ENCODE measurements around the gene OAS2.

Gene OAS2

DNA sequence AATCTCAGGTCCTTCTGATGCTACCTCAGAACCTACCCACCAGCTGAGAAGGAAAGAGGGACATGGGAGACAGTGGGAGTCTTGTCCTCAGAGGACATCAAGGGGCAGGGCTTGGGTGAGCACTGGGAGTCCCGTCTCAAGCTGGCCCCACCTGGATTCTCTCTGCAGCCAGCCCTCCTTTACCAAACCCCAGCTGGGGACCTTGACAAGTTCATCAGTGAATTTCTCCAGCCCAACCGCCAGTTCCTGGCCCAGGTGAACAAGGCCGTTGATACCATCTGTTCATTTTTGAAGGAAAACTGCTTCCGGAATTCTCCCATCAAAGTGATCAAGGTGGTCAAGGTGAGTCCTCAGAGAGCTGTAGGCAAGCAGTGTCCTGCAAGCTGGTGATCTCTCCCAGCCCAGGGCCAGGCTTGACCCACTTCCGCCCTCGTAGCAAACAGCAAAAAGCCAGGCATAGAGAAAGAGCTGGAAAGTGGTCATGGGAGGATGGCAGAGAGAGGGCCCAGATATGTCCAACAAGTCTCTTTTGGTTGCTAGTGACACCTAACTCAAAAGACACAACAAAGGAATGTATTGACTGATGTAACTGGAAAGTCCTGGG lies 14.2 kb upstream of the OAS2 start:
- no peaks in the 10 kb centered on the region for H3K36me3 ChIP-seq (ENCODE audit: low read length)
- H4K20me1 ChIP-seq (ENCODE audit: low read depth, low read length) = no peaks in the 10 kb centered on the region
- H3K9ac ChIP-seq (ENCODE audit: low read length) = no peak overlapping the region
- no peaks in the 10 kb centered on the region for H3K9me2 ChIP-seq (replicated peaks; ENCODE audit: insufficient read depth, low read length)
- H3K4me3 ChIP-seq (ENCODE audit: insufficient read depth, low read length, poor library complexity, severe bottlenecking) = no peak overlapping the region
- no peak overlapping the region for H3K27ac ChIP-seq (ENCODE audit: low read depth, low read length)
- no peak overlapping the region for H3K4me2 ChIP-seq (ENCODE audit: low read depth, low read length, poor library complexity, severe bottlenecking)
- H3K27me3 ChIP-seq (ENCODE audit: low read length) = no peaks in the 10 kb centered on the region
- no peaks in the 10 kb centered on the region for H3K79me2 ChIP-seq (ENCODE audit: insufficient read depth, low read length)
- no peak overlapping the region for H2AFZ ChIP-seq (ENCODE audit: low read depth, low read length, severe bottlenecking)
- no peaks in the 10 kb centered on the region for H3K9me3 ChIP-seq (ENCODE audit: insufficient read depth, low read length)
- no peaks in the 10 kb centered on the region for H3F3A ChIP-seq (ENCODE audit: insufficient read depth)
- no peak for TF ChIP-seq EZH2phosphoT487 (conservative IDR thresholded peaks at IDR 0.05; ENCODE audit: low read length)
- TF ChIP-seq, protein P1, sequence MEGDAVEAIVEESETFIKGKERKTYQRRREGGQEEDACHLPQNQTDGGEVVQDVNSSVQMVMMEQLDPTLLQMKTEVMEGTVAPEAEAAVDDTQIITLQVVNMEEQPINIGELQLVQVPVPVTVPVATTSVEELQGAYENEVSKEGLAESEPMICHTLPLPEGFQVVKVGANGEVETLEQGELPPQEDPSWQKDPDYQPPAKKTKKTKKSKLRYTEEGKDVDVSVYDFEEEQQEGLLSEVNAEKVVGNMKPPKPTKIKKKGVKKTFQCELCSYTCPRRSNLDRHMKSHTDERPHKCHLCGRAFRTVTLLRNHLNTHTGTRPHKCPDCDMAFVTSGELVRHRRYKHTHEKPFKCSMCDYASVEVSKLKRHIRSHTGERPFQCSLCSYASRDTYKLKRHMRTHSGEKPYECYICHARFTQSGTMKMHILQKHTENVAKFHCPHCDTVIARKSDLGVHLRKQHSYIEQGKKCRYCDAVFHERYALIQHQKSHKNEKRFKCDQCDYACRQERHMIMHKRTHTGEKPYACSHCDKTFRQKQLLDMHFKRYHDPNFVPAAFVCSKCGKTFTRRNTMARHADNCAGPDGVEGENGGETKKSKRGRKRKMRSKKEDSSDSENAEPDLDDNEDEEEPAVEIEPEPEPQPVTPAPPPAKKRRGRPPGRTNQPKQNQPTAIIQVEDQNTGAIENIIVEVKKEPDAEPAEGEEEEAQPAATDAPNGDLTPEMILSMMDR (IDR thresholded peaks at IDR 0.05; ENCODE audit: insufficient read depth, low read length, poor library complexity, severe bottlenecking) = no peak

DNA sequence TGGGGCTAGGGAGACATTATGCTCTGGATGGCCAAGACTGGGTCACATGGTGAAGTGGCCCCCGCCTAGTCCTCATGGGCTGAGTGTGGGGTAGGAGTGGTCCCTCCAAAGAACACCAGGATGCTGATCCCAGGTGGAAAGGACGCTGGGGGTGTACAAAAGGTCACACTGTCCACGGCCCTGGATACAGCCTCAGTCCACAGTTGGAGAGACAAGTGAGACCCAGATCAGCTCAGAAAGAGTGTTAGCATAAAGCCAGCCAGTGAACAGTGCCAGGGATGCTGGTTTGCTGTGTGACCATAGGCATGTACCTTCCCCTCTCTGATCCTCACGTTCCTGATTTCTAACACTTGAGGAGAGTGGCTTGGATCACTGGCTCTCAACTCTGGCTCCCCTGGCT lies 13.4 kb upstream of the OAS2 start:
- H3K9me3 ChIP-seq (ENCODE audit: insufficient read depth, low read length) = no peaks in the 10 kb centered on the region
- no peak overlapping the region for H2AFZ ChIP-seq (ENCODE audit: low read depth, low read length, severe bottlenecking)
- no peaks in the 10 kb centered on the region for H3K79me2 ChIP-seq (ENCODE audit: insufficient read depth, low read length)
- no peaks in the 10 kb centered on the region for H4K20me1 ChIP-seq (ENCODE audit: low read depth, low read length)
- no peaks in the 10 kb centered on the region for H3K27me3 ChIP-seq (ENCODE audit: low read length)
- no peak overlapping the region for H3K4me2 ChIP-seq (ENCODE audit: low read depth, low read length, poor library complexity, severe bottlenecking)
- no peaks in the 10 kb centered on the region for H3F3A ChIP-seq (ENCODE audit: insufficient read depth)
- TF ChIP-seq, protein P1 (IDR thresholded peaks at IDR 0.05; ENCODE audit: insufficient read depth, low read length, poor library complexity, severe bottlenecking) = no peak
- TF ChIP-seq EZH2phosphoT487 (conservative IDR thresholded peaks at IDR 0.05; ENCODE audit: low read length) = no peak
- no peaks in the 10 kb centered on the region for H3K36me3 ChIP-seq (ENCODE audit: low read length)
- no peak overlapping the region for H3K27ac ChIP-seq (ENCODE audit: low read depth, low read length)
- no peak overlapping the region for H3K4me3 ChIP-seq (ENCODE audit: insufficient read depth, low read length, poor library complexity, severe bottlenecking)
- H3K9ac ChIP-seq (ENCODE audit: low read length) = no peak overlapping the region
- no peaks in the 10 kb centered on the region for H3K9me2 ChIP-seq (replicated peaks; ENCODE audit: insufficient read depth, low read length)

DNA sequence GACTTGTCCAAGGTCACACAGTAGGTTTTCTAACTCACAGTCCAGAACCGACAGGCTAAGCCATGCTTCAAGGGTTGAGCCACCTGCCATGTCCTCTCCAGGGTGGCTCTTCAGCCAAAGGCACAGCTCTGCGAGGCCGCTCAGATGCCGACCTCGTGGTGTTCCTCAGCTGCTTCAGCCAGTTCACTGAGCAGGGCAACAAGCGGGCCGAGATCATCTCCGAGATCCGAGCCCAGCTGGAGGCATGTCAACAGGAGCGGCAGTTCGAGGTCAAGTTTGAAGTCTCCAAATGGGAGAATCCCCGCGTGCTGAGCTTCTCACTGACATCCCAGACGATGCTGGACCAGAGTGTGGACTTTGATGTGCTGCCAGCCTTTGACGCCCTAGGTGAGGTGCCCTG lies 12.7 kb upstream of the OAS2 start:
- no peaks in the 10 kb centered on the region for H3K27me3 ChIP-seq (ENCODE audit: low read length)
- no peaks in the 10 kb centered on the region for H4K20me1 ChIP-seq (ENCODE audit: low read depth, low read length)
- no peak for TF ChIP-seq EZH2phosphoT487 (conservative IDR thresholded peaks at IDR 0.05; ENCODE audit: low read length)
- TF ChIP-seq, protein P1 (IDR thresholded peaks at IDR 0.05; ENCODE audit: insufficient read depth, low read length, poor library complexity, severe bottlenecking) = no peak
- H3F3A ChIP-seq (ENCODE audit: insufficient read depth) = no peaks in the 10 kb centered on the region
- H3K9ac ChIP-seq (ENCODE audit: low read length) = no peak overlapping the region
- no peak overlapping the region for H3K4me2 ChIP-seq (ENCODE audit: low read depth, low read length, poor library complexity, severe bottlenecking)
- H2AFZ ChIP-seq (ENCODE audit: low read depth, low read length, severe bottlenecking) = no peak overlapping the region
- no peaks in the 10 kb centered on the region for H3K79me2 ChIP-seq (ENCODE audit: insufficient read depth, low read length)
- H3K36me3 ChIP-seq (ENCODE audit: low read length) = no peaks in the 10 kb centered on the region
- H3K27ac ChIP-seq (ENCODE audit: low read depth, low read length) = no peak overlapping the region
- H3K4me3 ChIP-seq (ENCODE audit: insufficient read depth, low read length, poor library complexity, severe bottlenecking) = no peak overlapping the region
- H3K9me3 ChIP-seq (ENCODE audit: insufficient read depth, low read length) = no peaks in the 10 kb centered on the region
- no peaks in the 10 kb centered on the region for H3K9me2 ChIP-seq (replicated peaks; ENCODE audit: insufficient read depth, low read length)

All from SU-DHL-6 (cell line).